ENCODE data around the gene CLTB. TPM values are rescaled to one million over a fixed set of nuclear protein-coding genes. Genes with fewer than 3 reads are reported as not detected.
A peak's percentile ranks its signal among the peaks of the same experiment; 100 is the strongest.
"Not testable (repeated sequence)": the region's sequence is repeated elsewhere in the genome, so short reads cannot be mapped to it uniquely, and the experiment has no call there.

The CLTB gene
- polyA plus RNA-seq (ENCODE audit: insufficient read depth in 1 of 5, insufficient read length in 5 of 5, low replicate concordance in 1 of 5), result 10 to 100 TPM; 37.7 to 68.3 (median 45.7) TPM
- long read RNA-seq, donor 1, transcript CLTB-202 (5 exons, 1,161 nt), result major isoform, 45 of 54 reads
- long read RNA-seq, donor 1, partial matches to known transcripts, result 8 of 54 reads
- long read RNA-seq, donor 1, other reads (novel, unspliced or antisense), result 0 of 54 reads
- long read RNA-seq, donor 2, transcript CLTB-202 (5 exons, 1,161 nt), result major isoform, 25 of 26 reads
- long read RNA-seq, donor 2, partial matches to known transcripts, result 0 of 26 reads
- long read RNA-seq, donor 2, other reads (novel, unspliced or antisense), result 0 of 26 reads
- long read RNA-seq, donor 3, transcript CLTB-202 (5 exons, 1,161 nt), result major isoform, 29 of 30 reads
- long read RNA-seq, donor 3, partial matches to known transcripts, result 0 of 30 reads
- long read RNA-seq, donor 3, other reads (novel, unspliced or antisense), result 0 of 30 reads
- long read RNA-seq, donor 4, transcript CLTB-202 (5 exons, 1,161 nt), result major isoform, 22 of 22 reads
- long read RNA-seq, donor 4, partial matches to known transcripts, result 0 of 22 reads
- long read RNA-seq, donor 4, other reads (novel, unspliced or antisense), result 0 of 22 reads
- long read RNA-seq, donor 5, transcript CLTB-202 (5 exons, 1,161 nt), result major isoform, 39 of 45 reads
- long read RNA-seq, donor 5, partial matches to known transcripts, result 6 of 45 reads
- long read RNA-seq, donor 5, other reads (novel, unspliced or antisense), result 0 of 45 reads
- long read RNA-seq, donor 6, transcript CLTB-202 (5 exons, 1,161 nt), result major isoform, 45 of 47 reads
- long read RNA-seq, donor 6, partial matches to known transcripts, result 0 of 47 reads
- long read RNA-seq, donor 6, other reads (novel, unspliced or antisense), result 0 of 47 reads
- long read RNA-seq, donor 7, transcript CLTB-202 (5 exons, 1,161 nt), result major isoform, 31 of 33 reads
- long read RNA-seq, donor 7, partial matches to known transcripts, result 0 of 33 reads
- long read RNA-seq, donor 7, other reads (novel, unspliced or antisense), result 0 of 33 reads
- long read RNA-seq, donor 8, transcript CLTB-202 (5 exons, 1,161 nt), result major isoform, 15 of 16 reads
- long read RNA-seq, donor 8, partial matches to known transcripts, result 0 of 16 reads
- long read RNA-seq, donor 8, other reads (novel, unspliced or antisense), result 0 of 16 reads

DNA sequence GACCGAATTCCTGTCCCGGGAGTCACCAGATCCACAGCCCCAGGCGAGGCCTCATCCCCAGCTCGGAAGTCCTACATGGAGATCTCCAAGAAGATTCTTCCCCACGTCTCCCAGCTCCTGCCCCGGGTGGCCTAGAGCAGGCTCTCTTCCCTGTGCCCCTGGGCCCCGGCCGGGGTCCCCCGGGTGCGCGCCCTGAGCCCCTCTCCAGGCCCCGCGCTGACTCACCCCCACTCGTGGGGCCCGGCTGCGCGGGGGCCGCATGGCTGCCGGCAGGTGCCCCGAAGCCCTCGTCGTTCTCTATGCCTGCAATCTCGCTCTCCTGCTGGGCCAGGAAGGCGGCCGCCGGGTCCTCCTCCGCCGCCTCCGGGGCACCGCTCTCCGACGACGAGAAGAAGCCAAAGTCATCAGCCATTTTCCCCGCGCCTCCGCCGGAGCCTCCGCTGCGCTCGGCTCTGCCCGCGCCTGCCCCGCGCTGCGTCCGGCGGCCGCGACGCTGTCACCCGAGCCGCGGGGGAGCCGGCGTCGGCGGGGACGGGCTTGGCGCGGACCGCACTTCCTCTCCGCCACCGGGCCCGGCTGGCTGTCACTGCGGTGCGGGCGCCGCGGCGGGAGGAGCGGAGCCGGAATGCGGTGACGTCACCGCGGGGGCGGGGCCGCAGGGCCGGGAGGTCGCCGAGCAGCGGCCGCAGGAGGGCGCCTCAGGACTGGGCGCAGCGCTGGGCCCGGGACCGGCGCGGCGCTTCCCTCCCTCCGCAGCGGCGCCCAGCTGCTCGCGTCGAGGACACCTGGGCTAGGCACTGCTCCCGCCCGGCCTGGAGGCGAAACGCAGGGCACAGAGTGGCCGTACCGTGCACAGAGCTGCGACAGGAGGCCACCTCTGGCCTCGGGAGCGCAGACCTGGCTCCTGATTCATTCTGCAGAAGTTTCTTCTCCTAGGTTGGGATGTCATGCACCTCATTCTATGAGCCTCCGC is at the start of gene CLTB:
CLTB (minus strand) TSS at position 588 of the 973 bp plus-strand sequence; CDS start at position 412, 176 bp downstream.
- DNase-seq, result peak; percentile 94

- no peak for DNase-seq
These were observed 46.9 kb upstream of the CLTB start for GRCh38 chr5:176463113-176463764.

GRCh38 chr5:176461349-176461748 is 45.0 kb upstream of the CLTB start:
- DNase-seq, result no peak

DNA sequence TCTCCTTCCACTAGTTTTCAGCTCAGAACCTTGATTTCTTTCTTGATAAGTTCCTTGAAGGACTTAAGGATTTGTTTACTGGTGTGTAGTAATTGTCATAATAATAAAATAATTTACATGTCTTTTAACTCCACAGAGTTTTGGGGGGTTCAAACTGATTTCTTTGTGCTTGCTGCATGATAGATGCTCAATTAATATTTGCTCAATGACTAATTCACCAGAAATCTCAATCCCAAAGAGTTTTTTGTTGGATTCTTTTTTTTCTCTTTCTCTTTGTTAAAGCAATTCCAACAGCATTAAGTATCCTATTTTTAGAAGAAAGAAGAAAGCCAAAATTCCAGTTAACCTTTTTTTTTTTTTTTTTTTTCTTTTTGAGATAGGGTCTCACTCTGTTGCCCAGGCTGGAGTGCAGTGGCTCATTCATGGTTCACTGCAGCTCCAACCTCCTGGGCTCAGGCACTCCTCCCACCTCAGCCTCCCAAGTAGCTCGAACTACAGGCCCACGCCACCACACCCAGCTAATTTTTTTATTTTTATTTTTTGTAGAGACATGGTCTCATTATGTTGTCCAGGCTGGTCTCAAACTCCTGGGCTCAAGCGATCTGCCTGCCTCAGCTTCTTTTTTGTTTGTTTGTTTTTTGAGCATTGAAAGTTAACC is 42.7 kb upstream of the CLTB start:
- DNase-seq, result no peak

- DNase-seq, result no peak
These were observed 38.5 kb upstream of the CLTB start for GRCh38 chr5:176454724-176455394.

- DNase-seq, result no peak
These were observed 33.7 kb upstream of the CLTB start for GRCh38 chr5:176450077-176450476.

- peak; percentile 99 to 100 for DNase-seq
These were observed 31.8 kb upstream of the CLTB start, which contains the start of gene FAF2 for GRCh38 chr5:176447978-176448608. Gene FAF2 (plus strand): TSS chr5:176448385. CDS start chr5:176448408, 23 bp downstream.

DNA sequence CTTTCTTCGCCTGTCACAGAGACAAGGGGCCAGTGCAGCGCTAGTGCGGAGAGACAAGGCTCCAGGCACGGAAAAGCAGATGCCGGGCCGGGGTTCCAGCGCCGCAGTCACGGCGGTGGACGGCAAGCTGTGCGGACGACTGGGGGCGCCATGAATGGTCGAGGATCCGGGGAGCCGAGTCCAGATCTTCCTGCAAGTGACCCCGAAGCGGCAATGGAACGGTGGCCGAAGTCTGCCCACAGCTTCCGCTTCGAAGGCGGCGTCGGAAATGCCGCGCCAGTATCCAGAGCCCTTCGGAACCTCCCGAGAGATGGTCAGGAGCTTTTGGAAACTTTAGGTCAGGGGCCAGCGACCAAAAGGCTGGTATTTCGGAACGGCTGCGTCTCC is 31.2 kb upstream of the CLTB start:
- DNase-seq, result no peak

- DNase-seq, result no peak
These were observed 30.7 kb upstream of the CLTB start for GRCh38 chr5:176446884-176447590.

DNA sequence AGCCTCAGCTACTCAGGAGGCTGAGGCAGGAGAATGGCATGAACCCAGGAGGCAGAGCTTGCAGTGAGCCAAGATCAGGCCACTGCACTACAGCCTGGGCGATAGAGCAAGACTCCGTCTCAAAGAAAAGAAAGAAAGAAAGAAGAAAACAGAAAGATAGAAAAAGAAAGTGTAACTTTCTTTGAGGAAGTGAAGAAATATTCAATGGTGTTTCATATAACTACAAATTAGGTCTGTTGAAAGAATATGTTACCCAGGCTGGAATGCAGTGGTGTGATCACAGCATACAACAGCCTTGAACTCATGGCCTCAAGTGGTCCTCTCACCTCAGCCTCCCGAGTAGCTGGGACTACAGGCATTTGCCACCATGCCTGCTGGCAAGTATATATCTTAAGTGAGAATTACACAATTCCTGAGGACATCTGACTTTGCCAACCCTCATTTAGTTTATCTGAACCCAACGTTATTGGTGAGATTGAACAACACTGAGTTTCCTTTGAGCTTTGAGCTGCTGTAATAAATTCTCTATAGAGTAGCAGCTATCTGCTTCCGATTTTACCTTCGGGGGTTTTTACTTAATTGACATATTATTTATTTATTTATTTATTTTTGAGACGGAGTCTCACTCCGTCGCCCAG is 29.8 kb upstream of the CLTB start:
- no peak for DNase-seq

GRCh38 chr5:176444742-176445141 is 28.4 kb upstream of the CLTB start:
- DNase-seq, result no peak

DNA sequence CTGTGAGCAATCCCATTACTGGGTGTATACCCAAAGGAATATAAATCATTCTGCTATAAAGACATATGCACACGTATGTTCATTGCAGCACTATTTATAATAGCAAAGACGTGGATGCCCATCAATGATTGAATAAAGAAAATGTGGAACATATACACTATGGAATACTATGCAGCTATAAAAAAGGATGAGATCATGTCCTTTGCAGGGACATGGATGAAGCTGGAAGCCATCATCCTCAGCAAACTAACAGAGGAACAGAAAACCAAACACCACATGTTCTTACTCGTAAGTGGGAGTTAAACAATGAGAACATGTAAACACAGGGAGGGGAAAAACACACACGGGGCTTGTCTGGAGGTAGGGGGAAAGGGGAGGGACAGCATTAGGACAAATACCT is 26.6 kb upstream of the CLTB start:
- DNase-seq, result not testable (repeated sequence)

DNA sequence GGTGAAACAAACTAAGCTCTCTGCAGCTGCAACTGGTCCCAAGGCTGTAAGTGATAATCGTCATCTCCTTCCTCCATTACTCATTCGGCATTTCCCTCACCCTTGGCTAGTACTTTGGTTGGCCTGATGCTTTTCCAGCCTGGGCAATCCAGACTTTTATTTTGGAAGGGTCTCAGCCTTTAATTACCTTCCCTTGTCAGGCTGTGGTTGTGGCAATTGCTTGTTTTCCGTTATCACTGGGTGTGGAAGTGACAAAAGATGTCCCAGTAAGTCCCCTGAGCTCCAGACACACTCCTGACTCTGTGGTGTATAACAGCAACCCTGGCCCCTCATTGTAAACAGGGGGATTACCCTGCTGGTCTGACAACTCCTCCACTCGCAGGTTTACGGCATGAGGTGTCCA is 25.6 kb upstream of the CLTB start:
- no peak for DNase-seq

- no peak for DNase-seq
These were observed 24.8 kb upstream of the CLTB start for GRCh38 chr5:176440927-176441706.

DNA sequence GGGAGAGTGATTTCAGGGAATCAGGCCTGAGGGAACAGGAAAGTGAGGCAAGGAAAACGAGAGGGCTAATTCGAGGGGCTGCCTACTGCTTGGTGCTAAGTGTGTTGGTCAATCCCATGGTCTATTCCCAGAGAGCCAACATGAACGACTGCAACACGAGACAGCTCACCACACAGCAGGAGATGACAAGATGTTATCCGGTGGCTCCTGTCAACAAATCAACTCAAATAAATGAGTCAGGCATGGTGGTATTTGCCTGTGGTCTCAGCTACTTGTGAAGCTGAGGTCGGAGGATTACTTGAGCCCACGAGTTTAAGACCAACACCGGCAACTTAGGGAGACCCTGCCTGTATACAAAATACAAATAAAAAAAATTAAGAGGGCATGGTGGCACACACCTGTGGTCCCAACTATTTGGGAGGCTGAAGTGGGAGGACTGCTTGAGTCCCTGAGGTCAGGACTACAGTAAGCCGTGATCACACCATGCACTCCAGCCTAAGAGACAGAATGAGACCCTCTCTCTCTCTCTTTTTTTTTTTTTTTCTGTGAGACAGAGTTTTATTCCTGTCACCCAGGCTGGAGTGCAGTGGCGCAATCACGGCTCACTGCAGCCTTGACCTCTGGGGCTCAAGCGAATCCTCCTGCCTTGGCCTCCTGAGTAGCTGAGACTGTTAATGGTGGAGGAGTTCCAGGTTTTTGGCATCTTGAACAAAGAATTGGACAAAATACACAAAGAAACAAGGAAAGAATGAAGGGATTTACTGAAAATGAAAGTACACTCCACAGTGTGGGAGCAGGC is 22.8 kb upstream of the CLTB start:
- DNase-seq, result no peak

- no peak for DNase-seq
These were observed 20.3 kb upstream of the CLTB start for GRCh38 chr5:176436656-176437055.
